ENCODE measurements around the gene PLIN5.

PLIN5 gene

DNA sequence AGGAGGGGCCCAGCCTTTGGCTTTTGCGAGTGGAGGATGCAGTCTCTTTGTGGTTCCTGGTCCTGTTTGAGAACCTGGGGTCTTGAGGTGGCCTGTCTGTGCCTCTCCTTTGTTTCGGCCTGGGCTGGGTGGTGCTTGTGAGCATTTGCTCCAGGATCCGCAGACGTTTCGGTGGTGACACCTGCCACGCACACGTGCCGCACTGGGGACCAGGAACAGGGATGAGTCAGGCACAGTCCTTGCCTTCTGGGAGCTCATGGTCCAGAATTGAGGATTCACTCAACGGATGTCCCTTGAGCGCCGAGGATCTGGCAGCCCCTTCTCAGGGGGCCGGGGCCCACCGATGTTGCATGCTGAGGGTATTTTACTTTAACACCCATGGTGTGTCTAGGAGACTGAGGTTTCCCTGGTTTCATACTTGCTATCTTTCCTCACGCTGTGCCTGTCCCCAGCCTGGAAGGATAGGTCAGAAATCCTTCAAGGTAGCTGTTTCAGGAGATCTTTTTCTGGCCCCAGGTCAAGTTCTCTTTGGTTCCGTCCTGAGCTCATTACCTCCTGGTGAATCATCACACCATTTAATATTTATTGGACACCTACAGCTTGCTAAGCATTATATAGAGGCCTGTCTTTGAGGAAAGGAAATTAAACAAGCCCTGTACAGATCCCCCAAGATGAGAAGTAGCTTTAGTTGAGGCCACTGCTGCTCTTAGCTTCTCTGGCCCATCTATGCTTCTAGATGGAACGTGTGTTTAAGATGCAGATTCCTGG lies 57.8 kb downstream of the PLIN5 start:
- no peak for DNase-seq

DNA sequence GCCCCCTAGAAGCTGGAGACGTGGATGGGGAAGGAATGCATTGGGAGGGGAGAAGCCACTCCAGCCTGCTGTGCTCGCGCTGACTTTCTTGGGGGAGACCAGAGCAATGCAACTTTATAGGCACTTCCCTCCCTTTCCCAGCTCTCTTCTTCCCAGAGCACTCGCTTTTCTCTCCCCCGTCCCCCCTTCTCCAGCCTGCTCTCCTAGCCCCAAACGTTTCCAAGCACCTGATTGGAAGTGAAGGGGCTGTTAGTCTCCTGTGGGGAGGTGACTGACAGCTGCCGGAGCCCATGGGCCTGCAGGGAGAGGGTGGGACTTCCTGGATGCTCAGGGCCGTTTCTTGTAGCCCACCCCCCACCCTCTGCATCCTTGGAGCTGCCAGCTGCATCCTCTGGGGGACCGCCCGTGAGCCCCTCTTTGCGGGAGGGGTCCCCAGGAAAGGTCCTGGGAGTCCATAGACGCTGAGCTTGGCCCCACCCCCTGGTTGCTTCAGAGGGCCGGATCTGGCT lies 60.5 kb downstream of the PLIN5 start:
- DNase-seq = peak; percentile 66 to 83

DNA sequence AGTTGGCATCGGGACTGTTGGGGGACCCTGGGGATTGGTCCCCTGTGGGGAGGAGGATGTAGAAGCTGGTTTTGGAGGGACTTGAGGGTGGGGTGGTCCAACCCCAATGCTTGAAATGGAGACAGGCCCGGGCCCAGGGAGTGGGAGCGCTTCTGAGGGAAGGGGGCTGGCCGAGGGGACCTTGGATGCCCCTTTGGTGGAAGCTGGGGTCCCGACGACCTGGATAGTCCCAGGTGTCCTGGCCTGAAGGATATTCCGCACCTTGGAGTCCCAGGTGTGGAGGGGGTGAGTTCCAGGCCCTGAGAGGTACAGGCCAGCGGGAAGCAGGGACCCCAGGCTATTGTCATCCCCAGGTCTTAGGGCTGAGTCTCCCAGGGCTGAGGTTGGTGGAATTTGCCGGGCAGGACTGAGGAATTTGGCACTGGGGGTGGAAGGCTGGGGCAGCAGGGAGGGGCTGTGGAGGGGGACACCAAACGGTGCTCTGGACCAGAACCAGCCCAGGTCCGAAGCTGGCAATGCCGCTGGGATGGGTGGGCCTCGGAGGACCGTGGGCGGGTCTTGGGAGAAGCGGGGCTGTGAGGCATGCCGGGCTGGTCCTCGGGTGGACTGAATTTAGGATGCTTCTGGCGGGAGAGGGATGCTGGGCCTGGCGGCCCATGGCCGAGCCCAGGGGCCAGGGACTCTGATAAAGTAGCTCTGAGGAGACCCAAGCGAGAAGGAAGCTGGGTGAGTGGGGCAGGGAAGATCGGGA lies 61.1 kb downstream of the PLIN5 start:
- no peak for DNase-seq

DNA sequence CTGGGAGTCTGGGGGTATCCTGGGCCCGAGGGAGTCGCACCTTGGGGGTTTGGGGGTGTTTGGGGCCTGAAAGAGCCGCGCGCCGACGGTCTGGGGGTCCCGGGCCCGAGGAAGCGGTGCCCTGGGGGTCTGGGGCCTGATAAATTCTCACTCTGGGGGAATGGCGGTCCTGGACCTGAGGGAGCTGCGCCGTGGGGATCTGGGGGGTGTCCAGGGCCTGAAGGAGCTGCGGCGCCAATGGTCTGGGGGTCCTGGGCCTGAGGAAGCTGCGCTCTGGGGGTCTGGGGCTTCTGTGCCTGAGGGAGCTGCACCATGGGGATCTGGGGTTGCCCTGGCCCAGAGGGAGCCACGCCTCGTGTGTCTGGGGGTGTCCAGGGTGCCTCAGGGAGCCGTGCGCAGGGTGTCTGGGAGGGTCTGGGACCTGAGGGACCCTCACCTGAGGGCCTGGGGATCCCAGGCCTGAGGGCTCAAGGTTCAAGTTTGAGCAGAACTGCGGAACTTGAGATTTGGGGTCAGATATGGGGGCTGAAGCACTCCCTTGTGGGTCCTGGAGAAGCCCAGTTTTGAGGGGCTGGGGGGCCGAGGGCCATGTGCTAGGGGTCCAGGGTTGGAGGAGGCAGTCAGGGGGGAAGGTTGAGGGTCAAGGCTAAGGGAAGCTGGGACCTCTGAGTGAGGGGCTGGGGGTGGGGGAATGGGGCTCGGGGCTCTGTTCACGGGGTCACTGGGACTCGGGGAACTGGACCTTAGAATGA lies 61.8 kb downstream of the PLIN5 start:
- DNase-seq = no peak

Data from cerebellar nuclear complex (tissue), 1 donor.